D721Med (cell line): ENCODE data around the gene LRRC74B.

ENCODE experiments used
- DNase-seq: peaks from one replicate; pipeline ENCODE4 v3.0.0; 2011; ENCODE audit warnings: low spot score; ENCODE audit not compliant: insufficient read length
- FAIRE-seq: peaks from 2 replicates; lab custom pipeline; 2011; peaks lifted over from hg19 to GRCh38; lab: Jason Lieb, UNC
- TF ChIP-seq, protein P1 (sequence below): IDR thresholded peaks from 2 replicates; pipeline ENCODE4 v1.5.1; 2012; ENCODE audit warnings: mild to moderate bottlenecking, control low read depth; ENCODE audit not compliant: insufficient read depth; ENCODE audit errors: missing control alignments

LRRC74B gene

GRCh38 chr22:21012446-21013407 lies 33.0 kb upstream of the LRRC74B start:
- no peak for FAIRE-seq
- TF ChIP-seq, protein P1, sequence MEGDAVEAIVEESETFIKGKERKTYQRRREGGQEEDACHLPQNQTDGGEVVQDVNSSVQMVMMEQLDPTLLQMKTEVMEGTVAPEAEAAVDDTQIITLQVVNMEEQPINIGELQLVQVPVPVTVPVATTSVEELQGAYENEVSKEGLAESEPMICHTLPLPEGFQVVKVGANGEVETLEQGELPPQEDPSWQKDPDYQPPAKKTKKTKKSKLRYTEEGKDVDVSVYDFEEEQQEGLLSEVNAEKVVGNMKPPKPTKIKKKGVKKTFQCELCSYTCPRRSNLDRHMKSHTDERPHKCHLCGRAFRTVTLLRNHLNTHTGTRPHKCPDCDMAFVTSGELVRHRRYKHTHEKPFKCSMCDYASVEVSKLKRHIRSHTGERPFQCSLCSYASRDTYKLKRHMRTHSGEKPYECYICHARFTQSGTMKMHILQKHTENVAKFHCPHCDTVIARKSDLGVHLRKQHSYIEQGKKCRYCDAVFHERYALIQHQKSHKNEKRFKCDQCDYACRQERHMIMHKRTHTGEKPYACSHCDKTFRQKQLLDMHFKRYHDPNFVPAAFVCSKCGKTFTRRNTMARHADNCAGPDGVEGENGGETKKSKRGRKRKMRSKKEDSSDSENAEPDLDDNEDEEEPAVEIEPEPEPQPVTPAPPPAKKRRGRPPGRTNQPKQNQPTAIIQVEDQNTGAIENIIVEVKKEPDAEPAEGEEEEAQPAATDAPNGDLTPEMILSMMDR, result no peak
- DNase-seq, result no peak

DNA sequence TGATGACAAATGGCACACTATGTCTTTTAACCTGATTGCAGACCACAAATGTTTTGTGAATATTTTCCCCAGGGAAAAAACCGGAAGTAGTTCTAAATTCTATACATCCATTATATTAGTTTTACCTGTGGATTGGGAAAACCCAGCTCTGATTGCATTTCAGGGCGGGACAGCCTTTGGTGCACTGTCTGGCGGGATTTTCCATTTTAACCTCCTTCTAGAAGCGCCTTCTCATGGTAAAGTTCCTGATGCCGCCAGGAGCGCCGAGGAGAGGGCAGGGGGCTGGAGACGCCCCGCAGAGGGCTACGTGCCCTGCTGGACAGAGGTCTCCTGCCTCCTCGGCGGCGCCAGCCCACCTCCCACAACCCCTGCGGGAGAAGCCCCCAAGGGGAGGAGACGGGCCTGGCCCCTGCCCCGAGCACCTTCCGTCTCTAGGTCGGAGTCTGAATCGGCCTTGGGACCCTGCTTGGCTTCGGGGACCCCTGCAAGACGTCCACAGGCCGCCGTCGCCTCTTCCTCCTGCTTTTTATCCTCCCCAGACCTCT lies 32.0 kb upstream of the LRRC74B start:
- FAIRE-seq (no peak), DNase-seq (no peak)
- TF ChIP-seq, protein P1, result no peak

- TF ChIP-seq, protein P1, result no peak
- FAIRE-seq (no peak), DNase-seq (peak; percentile 97)
Measured at GRCh38 chr22:21014202-21014725, 31.5 kb upstream of the LRRC74B start.

GRCh38 chr22:21014726-21015465 lies 30.9 kb upstream of the LRRC74B start, which contains the start of gene P2RX6:
Gene P2RX6, plus strand, starts transcription at chr22:21015165. Its CDS starts 10 bp downstream, at chr22:21015175.
- DNase-seq (no peak), FAIRE-seq (no peak)
- TF ChIP-seq, protein P1, result no peak

DNA sequence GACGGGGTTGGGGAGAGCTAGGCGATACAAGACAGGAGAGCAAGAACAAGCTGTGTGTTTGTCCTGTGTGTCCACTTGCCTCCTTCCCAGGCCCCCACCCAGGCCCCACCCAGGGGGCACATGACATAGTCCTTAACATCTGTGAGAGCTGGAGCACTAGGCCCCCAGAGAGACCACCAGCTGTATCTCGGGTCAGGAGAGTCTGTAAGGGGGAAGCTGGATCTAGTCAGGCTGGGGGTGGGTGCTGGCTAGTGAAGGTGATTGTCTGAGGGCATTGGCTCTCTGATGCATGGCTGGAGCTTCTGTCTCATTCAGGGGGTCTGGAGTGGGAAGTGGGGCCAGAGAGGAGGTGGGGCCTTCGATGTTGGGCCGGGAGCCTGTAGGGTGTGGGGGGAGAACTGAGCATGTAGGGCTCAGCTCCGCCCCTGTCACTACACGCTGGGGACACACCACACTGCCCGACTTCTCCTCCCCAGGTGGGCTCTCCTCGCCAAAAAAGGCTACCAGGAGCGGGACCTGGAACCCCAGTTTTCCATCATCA lies 30.2 kb upstream of the LRRC74B start:
- FAIRE-seq, result no peak
- no peak for DNase-seq

More for the DNA sequence above, 30.2 kb upstream of the LRRC74B start:
- TF ChIP-seq, protein P1, result no peak
